Stimulated activated CD8-positive, alpha-beta memory T cell treated with anti-CD3 and anti-CD28 coated beads, Interleukin-15, amount 100 ng/mL, for 4 hours (primary cell): ENCODE measurements around the gene CFAP45.
A peak's percentile ranks its signal among the peaks of the same experiment; 100 is the strongest.

Experiments used
- DNase-seq, 2 donors: peaks; one replicate each; pipeline ENCODE4 v3.0.0-alpha.2; 2020; ENCODE audit warnings: low read depth in 2 of 2

CFAP45 gene

DNA sequence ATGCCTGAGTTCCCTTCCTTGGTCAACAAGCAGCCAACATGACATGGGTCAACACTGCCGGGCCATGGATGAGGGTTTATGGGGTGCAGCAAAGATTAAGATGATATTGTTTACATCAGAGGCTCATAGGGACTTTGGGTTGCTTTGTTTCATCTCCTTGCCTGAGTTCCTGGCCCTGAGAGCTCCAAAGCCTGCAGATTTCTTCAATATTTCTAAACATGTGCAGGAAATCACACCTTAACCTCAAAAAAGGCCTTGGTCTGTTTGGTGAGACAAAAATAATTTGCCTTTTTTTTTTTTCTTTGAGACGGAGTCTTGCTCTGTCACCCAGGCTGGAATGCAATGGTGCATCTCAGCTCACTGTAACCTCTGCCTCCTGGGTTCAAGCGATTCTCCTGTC, 72.4 kb downstream of the CFAP45 start:
- no peak for DNase-seq

DNA sequence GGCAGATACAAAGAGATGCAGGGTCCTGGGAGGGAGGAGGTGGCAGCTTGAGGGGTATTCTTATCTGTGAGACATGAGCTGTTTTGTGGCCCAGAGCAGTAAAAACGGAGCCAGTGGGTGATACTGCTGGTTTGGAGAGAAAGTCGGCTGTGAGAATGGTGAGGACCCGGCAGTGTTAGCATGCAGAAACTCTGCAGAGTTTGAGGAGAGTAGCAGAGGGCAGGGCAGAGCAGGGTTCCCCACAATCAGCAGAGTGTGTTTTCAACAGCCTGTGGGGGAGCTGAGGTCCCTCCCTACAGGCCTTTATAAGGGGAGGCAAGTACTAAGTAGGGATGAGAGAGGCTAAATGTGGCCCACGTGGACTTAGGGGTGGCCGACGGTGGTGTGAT, 72.9 kb downstream of the CFAP45 start:
- DNase-seq, result no peak

DNA sequence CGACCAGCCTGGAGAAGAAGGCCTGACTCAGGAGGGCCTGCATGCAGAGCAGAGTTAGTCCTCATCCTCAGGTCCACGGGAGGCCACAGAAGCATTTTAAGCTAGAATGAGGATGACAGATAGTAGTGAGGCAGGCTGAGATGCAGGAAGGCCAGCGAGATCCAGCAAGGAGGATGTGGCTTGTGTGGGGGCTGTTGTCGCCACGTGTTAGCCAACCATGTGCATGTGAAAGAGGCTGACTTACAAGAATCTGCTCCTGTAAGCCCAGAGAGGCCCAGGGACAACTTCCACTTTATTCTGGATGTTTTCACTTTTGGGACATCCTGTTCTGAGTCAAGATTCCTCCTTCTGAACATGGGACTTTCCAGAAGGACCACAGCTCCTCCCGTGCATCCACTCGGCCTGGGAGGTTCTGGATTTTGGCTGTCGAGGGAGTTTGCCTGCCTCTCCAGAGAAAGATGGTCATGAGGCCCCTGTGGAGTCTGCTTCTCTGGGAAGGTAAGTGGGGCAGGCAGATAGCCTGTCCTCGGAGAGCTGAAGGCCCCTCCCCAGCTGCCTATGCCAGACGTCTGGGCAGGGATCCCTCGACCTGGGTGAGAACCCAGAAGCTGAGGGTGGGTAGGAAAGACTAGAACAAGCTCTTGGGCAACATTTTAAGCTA, 73.4 kb downstream of the CFAP45 start, which contains the start of gene SLAMF8:
TSS of gene SLAMF8 (plus strand) at position 433 of the 661 bp plus-strand sequence. CDS start at position 459, 26 bp downstream.
- peak; percentile 45 to 46 for DNase-seq

DNA sequence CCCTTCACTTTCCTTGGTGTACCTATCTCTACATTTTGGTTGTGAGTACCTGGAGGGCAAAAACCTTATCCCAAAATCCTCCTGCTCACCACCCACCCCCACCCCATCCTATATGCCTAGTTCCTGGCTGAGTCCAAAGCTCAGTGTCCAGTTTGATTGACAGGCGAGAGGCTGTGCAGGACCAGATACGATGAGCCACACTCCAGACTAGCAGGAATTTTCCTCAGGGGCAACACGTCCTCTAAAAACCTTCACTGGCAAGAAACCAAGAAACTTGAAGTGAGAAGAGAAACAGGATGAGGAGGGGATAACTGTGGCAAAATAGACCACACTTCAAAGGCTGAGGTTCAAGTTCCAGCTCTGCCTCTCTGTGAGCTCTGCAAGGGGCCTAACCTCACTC, 74.4 kb downstream of the CFAP45 start:
- DNase-seq, result no peak

DNA sequence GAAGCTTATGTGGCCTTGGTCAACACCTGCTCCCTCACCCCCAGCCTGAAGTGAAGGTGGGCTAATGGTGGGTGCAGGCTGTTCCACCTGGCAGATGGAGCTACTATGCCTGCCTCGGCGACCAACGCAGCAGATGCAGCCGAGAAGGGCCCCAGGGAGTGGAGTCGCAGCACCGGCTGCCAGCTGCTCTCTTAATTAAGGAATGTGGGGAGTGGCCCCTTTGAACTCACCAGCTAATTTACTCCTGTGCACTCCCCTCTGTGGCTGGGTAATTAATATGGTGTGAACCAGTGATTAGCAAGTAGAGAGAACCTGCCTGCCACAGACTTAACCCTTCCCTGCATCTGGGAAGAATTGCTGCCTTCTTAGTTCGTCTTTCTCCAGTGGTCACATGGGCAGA, 76.6 kb downstream of the CFAP45 start:
- DNase-seq, result no peak
